Activated T-helper 1 cell treated with Interleukin-2 at 50 U/mL for 16 hours (primary cell): ENCODE results near the gene ASCL2.

Experiments used
- DNase-seq: peaks from one replicate; pipeline ENCODE4 v3.0.0-alpha.2; 2020; ENCODE audit warnings: low read depth

Gene ASCL2

DNA sequence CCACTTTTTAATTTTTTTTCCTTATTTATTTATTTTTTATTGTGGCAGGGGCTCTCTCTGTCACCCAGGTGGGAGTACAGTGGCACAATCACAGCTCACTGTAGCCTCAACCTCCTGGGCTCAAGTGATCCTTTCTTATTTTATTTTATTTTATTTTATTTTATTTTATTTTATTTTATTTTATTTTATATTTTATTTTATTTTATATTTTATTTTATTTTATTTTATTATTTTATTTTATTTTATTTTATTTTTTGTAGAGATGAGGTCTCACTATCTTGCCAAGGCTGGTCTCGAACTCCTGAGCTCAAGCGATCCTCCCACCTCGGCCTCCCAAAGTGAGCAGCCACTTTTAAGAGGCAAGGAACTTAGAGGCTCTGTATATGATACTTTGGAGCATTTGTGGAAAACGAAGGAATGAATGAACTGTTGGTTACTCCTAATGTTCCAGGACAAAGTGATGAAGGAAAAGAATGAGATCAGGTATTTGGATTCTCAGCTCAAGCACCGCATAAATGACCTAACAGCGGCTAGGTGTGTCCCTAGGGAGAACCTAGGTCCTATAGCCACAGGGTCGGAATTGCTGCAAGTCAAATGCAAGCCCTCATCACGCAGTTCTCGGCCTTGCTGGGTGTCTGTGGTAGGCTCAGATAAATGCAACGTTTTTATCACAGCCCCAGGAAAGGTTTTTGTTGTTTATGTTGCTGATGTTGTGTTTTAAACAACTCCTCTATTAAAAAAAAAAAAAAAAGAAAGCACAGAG lies 36.5 kb downstream of the ASCL2 start:
- no peak for DNase-seq

- no peak for DNase-seq
These were observed 40.6 kb downstream of the ASCL2 start for GRCh38 chr11:2229713-2230297.

DNA sequence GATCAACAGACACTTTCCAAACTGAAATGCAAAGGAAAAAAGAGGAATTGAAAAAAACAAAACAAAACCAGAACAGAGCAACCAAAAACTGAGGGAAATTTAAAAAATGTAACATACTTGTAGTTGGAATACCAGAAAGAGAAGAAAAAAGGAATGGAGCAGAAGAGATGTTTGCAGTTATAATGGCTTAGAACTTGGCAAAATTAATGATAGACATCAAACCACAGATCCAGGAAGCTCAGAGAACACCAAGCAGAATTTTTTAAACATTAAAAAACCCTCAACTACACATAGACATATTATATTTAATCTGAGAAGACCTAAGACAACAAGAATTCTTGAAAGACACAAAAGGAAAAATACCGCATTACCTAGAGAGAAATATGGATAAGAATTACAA lies 46.1 kb downstream of the ASCL2 start:
- DNase-seq, result no peak

GRCh38 chr11:2223153-2223794 lies 47.1 kb downstream of the ASCL2 start:
- no peak for DNase-seq

- no peak for DNase-seq
These were observed 47.9 kb downstream of the ASCL2 start for GRCh38 chr11:2222451-2222850.

GRCh38 chr11:2221591-2221990 lies 48.8 kb downstream of the ASCL2 start:
- no peak for DNase-seq

- DNase-seq, result no peak
These were observed 49.4 kb downstream of the ASCL2 start for GRCh38 chr11:2221024-2221423.

DNA sequence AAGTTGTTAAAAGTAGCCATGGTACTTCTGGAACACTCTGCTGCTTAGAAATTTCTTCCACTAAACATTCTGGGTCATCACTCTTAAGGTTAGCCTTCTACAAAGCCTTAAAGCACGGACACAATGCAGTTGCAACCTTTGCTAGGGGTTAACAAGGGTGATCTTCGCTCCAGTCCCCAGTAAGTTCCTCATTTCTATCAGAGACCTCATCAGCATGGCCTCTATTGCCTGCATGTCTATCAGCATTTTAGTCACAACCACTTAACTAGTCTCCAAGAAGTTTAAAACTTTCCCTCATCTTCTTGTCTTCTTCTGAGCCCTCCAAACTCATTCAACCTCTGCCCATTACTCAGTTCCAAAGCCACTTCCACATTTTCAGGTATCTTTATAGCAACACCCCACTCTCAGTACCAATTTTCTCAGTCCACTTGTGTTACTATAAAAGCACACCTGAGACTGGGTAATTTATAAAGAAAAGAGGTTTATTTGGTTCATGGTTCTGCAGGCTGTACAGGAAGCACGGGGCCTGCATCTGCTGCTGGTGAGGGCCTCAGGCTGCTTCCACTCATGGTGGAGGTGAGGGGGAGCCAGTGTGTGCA lies 50.1 kb downstream of the ASCL2 start:
- DNase-seq, result no peak

GRCh38 chr11:2219318-2220017 lies 50.9 kb downstream of the ASCL2 start:
- DNase-seq, result no peak
